ENCODE results near the gene TMEM59L. TPM values are rescaled to one million over a fixed set of nuclear protein-coding genes. Genes with fewer than 3 reads are reported as not detected.
A peak's percentile ranks its signal among the peaks of the same experiment; 100 is the strongest.

The TMEM59L gene
- total and polyA plus RNA-seq, 9 of the 15 experiments (the other 6 are each of a cell fraction or from before 2014, with no cell fraction given) = 0.37 TPM; not detected in 8

- TF ChIP-seq GMEB1 (CRISPR knock-in tag; IDR thresholded peaks at IDR 0.05) (no peak), PHF8 (IDR thresholded peaks at IDR 0.05; ENCODE audit: borderline replicate concordance, low read length) (peak; percentile 12; the same call in 1 of the 2 replicates), WHSC1 (IDR thresholded peaks at IDR 0.05; ENCODE audit: low read length) (no peak), ARID1B (IDR thresholded peaks at IDR 0.05) (peak; percentile 42; the same call in 1 of the 2 replicates), ZNF589 (CRISPR knock-in tag; IDR thresholded peaks at IDR 0.05; ENCODE audit: low read depth) (0 out of 2 replicates have a peak, but pooled peaks have one; percentile 52), ETS2 (tag; IDR thresholded peaks at IDR 0.05; ENCODE audit: borderline replicate concordance, poor library complexity, severe bottlenecking) (no peak), ZNF253 (CRISPR knock-in tag; conservative IDR thresholded peaks at IDR 0.05) (no peak), CREM (IDR thresholded peaks at IDR 0.05; ENCODE audit: low read depth) (no peak), ARNT (IDR thresholded peaks at IDR 0.05) (peak in 1 of 2 experiments; percentile 40; a peak in 1 of 4 replicates), XRCC4 (IDR thresholded peaks at IDR 0.05; ENCODE audit: extremely low read depth, insufficient read depth, insufficient read length) (no peak), PURB (CRISPR knock-in tag; IDR thresholded peaks at IDR 0.05; ENCODE audit: low read depth) (no peak), MYC (IDR thresholded peaks at IDR 0.05; ENCODE audit: low read depth, low read length) (no peak), MYC (CRISPR knock-in tag; IDR thresholded peaks at IDR 0.05; ENCODE audit: borderline replicate concordance, low read depth) (0 out of 2 replicates have a peak, but pooled peaks have one; percentile 55), POLR2AphosphoS2 (IDR thresholded peaks at IDR 0.05; ENCODE audit: low read length) (no peak), PRMT5 (CRISPR knock-in tag; IDR thresholded peaks at IDR 0.05) (no peak), TRIM25 (IDR thresholded peaks at IDR 0.05; ENCODE audit: borderline replicate concordance) (0 out of 2 replicates have a peak, but pooled peaks have one; percentile 31), ZNF311 (CRISPR knock-in tag; IDR thresholded peaks at IDR 0.05) (no peak)
These were observed 24.6 kb upstream of the TMEM59L start (continued) for GRCh38 chr19:18587962-18588610.
